ENCODE results near the gene SIRPB2. TPM values are rescaled to one million over a fixed set of nuclear protein-coding genes. Genes with fewer than 3 reads are reported as not detected.

The SIRPB2 gene
- total RNA-seq, 1 donor = not detected

DNA sequence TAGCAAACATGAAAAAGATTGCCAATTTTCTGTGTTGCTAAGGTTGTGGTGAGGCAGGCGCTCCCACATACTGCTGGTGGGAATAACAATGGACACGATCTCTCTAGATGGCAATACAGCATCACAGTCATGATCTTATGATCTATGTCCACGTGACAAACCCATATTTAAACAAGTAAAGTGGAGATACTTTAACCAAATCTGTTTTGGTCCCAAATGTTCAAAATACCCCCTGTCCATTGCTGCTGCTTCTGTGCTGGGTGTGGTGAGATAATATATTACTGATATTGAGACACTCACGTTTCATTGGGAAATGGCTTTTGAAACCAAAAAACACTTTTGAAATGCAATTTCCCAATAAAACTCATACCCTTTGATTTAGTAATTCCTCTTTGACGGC is 43.3 kb upstream of the SIRPB2 start:
- TF ChIP-seq, protein P1, sequence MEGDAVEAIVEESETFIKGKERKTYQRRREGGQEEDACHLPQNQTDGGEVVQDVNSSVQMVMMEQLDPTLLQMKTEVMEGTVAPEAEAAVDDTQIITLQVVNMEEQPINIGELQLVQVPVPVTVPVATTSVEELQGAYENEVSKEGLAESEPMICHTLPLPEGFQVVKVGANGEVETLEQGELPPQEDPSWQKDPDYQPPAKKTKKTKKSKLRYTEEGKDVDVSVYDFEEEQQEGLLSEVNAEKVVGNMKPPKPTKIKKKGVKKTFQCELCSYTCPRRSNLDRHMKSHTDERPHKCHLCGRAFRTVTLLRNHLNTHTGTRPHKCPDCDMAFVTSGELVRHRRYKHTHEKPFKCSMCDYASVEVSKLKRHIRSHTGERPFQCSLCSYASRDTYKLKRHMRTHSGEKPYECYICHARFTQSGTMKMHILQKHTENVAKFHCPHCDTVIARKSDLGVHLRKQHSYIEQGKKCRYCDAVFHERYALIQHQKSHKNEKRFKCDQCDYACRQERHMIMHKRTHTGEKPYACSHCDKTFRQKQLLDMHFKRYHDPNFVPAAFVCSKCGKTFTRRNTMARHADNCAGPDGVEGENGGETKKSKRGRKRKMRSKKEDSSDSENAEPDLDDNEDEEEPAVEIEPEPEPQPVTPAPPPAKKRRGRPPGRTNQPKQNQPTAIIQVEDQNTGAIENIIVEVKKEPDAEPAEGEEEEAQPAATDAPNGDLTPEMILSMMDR (IDR thresholded peaks at IDR 0.05; ENCODE audit: insufficient read depth, low read depth, low read length) = no peak
- no peak for DNase-seq (ENCODE audit: low read depth)
- no peak overlapping the region for H3K4me3 ChIP-seq (ENCODE audit: low read depth, low read length)

DNA sequence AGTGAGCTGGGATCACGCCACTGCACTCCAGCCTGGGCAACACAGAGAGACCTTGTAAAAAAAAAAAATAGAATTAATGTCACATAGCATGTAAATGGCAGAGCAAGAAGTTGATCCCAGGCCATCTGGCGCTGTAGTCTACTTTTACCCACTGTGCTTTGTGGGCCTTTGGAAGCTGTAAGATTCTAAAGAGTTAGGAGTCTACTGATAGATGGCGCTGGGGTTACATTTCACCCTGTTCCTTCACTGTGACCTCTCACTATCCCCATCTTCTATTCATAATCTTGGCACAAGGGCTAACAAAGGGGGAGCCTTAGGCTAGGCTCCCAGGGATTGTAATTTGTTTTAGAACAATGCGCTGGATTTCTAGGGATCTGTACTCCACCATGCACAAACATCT is 41.8 kb upstream of the SIRPB2 start:
- no peak for DNase-seq (ENCODE audit: low read depth)
- no peak overlapping the region for H3K4me3 ChIP-seq (ENCODE audit: low read depth, low read length)
- TF ChIP-seq, protein P1 (IDR thresholded peaks at IDR 0.05; ENCODE audit: insufficient read depth, low read depth, low read length) = no peak

- H3K4me3 ChIP-seq (ENCODE audit: low read depth, low read length) = no peak overlapping the region
- peak; percentile 11 for DNase-seq (ENCODE audit: low read depth)
- TF ChIP-seq, protein P1 (IDR thresholded peaks at IDR 0.05; ENCODE audit: insufficient read depth, low read depth, low read length) = no peak
Measured at GRCh38 chr20:1528811-1529210, 37.6 kb upstream of the SIRPB2 start.

DNA sequence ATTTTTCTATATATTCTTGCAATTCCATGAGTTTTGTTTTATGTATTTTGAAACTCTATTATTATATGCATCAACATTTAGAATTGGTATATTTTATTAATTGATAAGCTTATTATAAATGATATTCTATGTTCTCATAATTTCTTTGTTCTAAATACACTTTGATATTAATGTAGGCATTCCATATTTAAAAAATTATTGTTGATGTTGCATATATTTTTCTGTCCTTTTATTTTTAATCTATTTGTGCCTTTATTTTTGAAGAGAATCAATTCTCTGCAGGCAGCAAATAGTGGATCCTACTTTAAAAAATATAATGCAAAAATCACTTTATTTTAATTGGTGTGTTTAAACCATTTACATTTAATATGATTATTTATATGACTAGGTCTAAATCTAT is 36.7 kb upstream of the SIRPB2 start:
- H3K4me3 ChIP-seq (ENCODE audit: low read depth, low read length) = no peak overlapping the region
- TF ChIP-seq, protein P1 (IDR thresholded peaks at IDR 0.05; ENCODE audit: insufficient read depth, low read depth, low read length) = no peak
- no peak for DNase-seq (ENCODE audit: low read depth)

- no peak overlapping the region for H3K4me3 ChIP-seq (ENCODE audit: low read depth, low read length)
- DNase-seq (ENCODE audit: low read depth) = peak; percentile 20
- TF ChIP-seq, protein P1 (IDR thresholded peaks at IDR 0.05; ENCODE audit: insufficient read depth, low read depth, low read length) = no peak
Measured at GRCh38 chr20:1526896-1527295, 35.7 kb upstream of the SIRPB2 start.

DNA sequence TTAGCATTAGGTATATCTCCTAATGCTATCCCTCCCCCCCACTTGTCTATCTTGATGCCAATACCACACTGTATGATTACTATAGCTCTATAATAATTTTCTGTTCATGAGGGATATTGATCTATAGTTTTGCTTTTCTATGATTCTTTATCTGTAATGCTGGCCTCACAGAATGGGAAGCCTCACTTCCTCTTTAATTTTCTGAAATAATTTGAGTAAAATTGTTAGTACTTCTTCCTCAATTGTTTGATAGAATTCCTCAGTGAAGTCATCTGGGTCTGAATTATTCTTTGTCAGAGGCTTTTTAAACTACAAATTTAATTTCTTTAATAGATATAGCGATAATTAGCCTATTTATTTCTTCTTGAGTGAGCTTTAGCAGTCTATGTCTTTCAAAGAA is 35.1 kb upstream of the SIRPB2 start:
- H3K4me3 ChIP-seq (ENCODE audit: low read depth, low read length) = no peak overlapping the region
- no peak for DNase-seq (ENCODE audit: low read depth)
- TF ChIP-seq, protein P1 (IDR thresholded peaks at IDR 0.05; ENCODE audit: insufficient read depth, low read depth, low read length) = no peak

GRCh38 chr20:1524004-1524403 is 32.8 kb upstream of the SIRPB2 start:
- DNase-seq (ENCODE audit: low read depth) = no peak
- no peak overlapping the region for H3K4me3 ChIP-seq (ENCODE audit: low read depth, low read length)
- TF ChIP-seq, protein P1 (IDR thresholded peaks at IDR 0.05; ENCODE audit: insufficient read depth, low read depth, low read length) = no peak

All from fibroblast of villous mesenchyme (primary cell).